COLO668 (cell line): Measurements from ENCODE around the gene MRPL17.
"Not testable (repeated sequence)": the region's sequence is repeated elsewhere in the genome, so short reads cannot be mapped to it uniquely, and the experiment has no call there.

ENCODE experiments used
- DNase-seq: peaks from one replicate; lab custom pipeline; 2025; ENCODE audit not compliant: unreplicated experiment; lab: John Stamatoyannopoulos, UW

MRPL17 gene

GRCh38 chr11:6682936-6683861 lies at the start of gene MRPL17:
MRPL17 (minus strand) TSS chr11:6683340; CDS start chr11:6683296, 44 bp downstream.
- peak; percentile 98 for DNase-seq

GRCh38 chr11:6727971-6728760 lies 45.0 kb upstream of the MRPL17 start:
- DNase-seq: no peak

- no peak for DNase-seq
Observed at GRCh38 chr11:6725386-6725896, 42.3 kb upstream of the MRPL17 start.

GRCh38 chr11:6724013-6724412 lies 40.9 kb upstream of the MRPL17 start:
- DNase-seq: no peak

- no peak for DNase-seq
Observed at GRCh38 chr11:6721343-6721742, 38.2 kb upstream of the MRPL17 start.

GRCh38 chr11:6719576-6719975 lies 36.4 kb upstream of the MRPL17 start:
- no peak for DNase-seq

GRCh38 chr11:6717426-6717825 lies 34.3 kb upstream of the MRPL17 start:
- no peak for DNase-seq

GRCh38 chr11:6711552-6711951 lies 28.4 kb upstream of the MRPL17 start:
- DNase-seq: peak; percentile 9

GRCh38 chr11:6708876-6709275 lies 25.7 kb upstream of the MRPL17 start:
- no peak for DNase-seq

- DNase-seq: peak; percentile 27
Observed at GRCh38 chr11:6705905-6706535, 22.9 kb upstream of the MRPL17 start.

GRCh38 chr11:6703247-6704063 lies 20.3 kb upstream of the MRPL17 start:
- DNase-seq: peak; percentile 32

- DNase-seq: peak; percentile 16
Observed at GRCh38 chr11:6701955-6702354, 18.8 kb upstream of the MRPL17 start.

GRCh38 chr11:6695377-6695776 lies 12.2 kb upstream of the MRPL17 start:
- no peak for DNase-seq

GRCh38 chr11:6694229-6694535 lies 11.0 kb upstream of the MRPL17 start:
- no peak for DNase-seq

GRCh38 chr11:6693342-6694228 lies 10.4 kb upstream of the MRPL17 start:
- no peak for DNase-seq

GRCh38 chr11:6692128-6692527 lies 9.0 kb upstream of the MRPL17 start:
- no peak for DNase-seq

GRCh38 chr11:6690431-6691132 lies 7.4 kb upstream of the MRPL17 start:
- DNase-seq: not testable (repeated sequence)

- DNase-seq: no peak
Observed at GRCh38 chr11:6687876-6688275, 4.7 kb upstream of the MRPL17 start.

- DNase-seq: no peak
Observed at GRCh38 chr11:6686006-6686405, 2.9 kb upstream of the MRPL17 start.
